H1 (cell line): ENCODE measurements around the gene RHOC. TPM values are rescaled to one million over a fixed set of nuclear protein-coding genes. Genes with fewer than 3 reads are reported as not detected.

Experiments used
- CTCF ChIA-PET: fragments of 300-600 bp; sonication (Branson Sonifier 250); formaldehyde crosslinking; loops from one replicate; lab custom pipeline; 2021; ENCODE audit not compliant: partially characterized antibody; lab: Charles Lee
- POLR2A ChIA-PET: fragments of 300-600 bp; sonication (Branson Sonifier 250); formaldehyde crosslinking; loops from one replicate; lab custom pipeline; 2021; ENCODE audit warnings: inconsistent platforms; ENCODE audit not compliant: partially characterized antibody; lab: Charles Lee
- DNase-seq, 2 experiments: peaks; one replicate each; pipeline versions ENCODE4 v3.0.0 to v3.0.0-alpha.2; 2010 to 2022; ENCODE audit warnings: low spot score in 2 of 2, low read depth in 1 of 2, mixed read lengths in 1 of 2
- FAIRE-seq: peaks from 2 replicates; lab custom pipeline; 2011; peaks lifted over from hg19 to GRCh38; lab: Jason Lieb, UNC
- H2AFZ ChIP-seq: 2 replicates; pipeline ENCODE4 v1.8.1; 2012; ENCODE audit warnings: low read length, inconsistent platforms
- H2AK5ac ChIP-seq: 2 replicates; pipeline ENCODE4 v1.6.1; 2013; ENCODE audit warnings: low read depth, low read length
- H2BK120ac ChIP-seq: replicated peaks from 2 replicates; pipeline ENCODE3; 2013; ENCODE audit warnings: low read depth, low read length, inconsistent platforms
- H2BK12ac ChIP-seq: 2 replicates; pipeline ENCODE4 v1.6.1; 2013; ENCODE audit warnings: low read depth, low read length
- H2BK15ac ChIP-seq: 2 replicates; pipeline ENCODE4 v1.6.1; 2013; ENCODE audit warnings: low read length
- H2BK20ac ChIP-seq: 2 replicates; pipeline ENCODE4 v1.6.1; 2013; ENCODE audit warnings: low read length
- H2BK5ac ChIP-seq: 2 replicates; pipeline ENCODE4 v1.6.1; 2013; ENCODE audit warnings: low read depth, low read length
- H3K14ac ChIP-seq: 2 replicates; pipeline ENCODE4 v1.6.1; 2013; ENCODE audit warnings: inconsistent platforms; ENCODE audit not compliant: insufficient read length
- H3K18ac ChIP-seq: 2 replicates; pipeline ENCODE4 v1.6.1; 2013; ENCODE audit warnings: low read length; ENCODE audit errors: extremely low read depth
- H3K23ac ChIP-seq: 2 replicates; pipeline ENCODE4 v1.6.1; 2013; ENCODE audit warnings: inconsistent platforms; ENCODE audit not compliant: insufficient read length
- H3K23me2 ChIP-seq: 2 replicates; pipeline ENCODE4 v1.6.1; 2013; ENCODE audit warnings: low read depth, low read length
- H3K27ac ChIP-seq: 2 replicates; pipeline ENCODE4 v1.6.1; 2011; ENCODE audit warnings: low read depth, low read length, inconsistent platforms
- H3K27me3 ChIP-seq, 4 experiments: replicated peaks in 1 of 4; 1 replicate in 1 of 4; 2 replicates in 3 of 4; pipeline versions ENCODE4 v1.6.1 to v1.8.1; 2011 to 2013; ENCODE audit warnings: low read length in 3 of 4, mild to moderate bottlenecking in 3 of 4, inconsistent platforms in 2 of 4, mixed read lengths in 2 of 4, moderate library complexity in 1 of 4; ENCODE audit not compliant: control insufficient read depth in 3 of 4, insufficient read depth in 3 of 4; ENCODE audit errors: extremely low read depth in 1 of 4
- H3K36me3 ChIP-seq, 4 experiments: 2 replicates each; pipeline versions ENCODE4 v1.6.1 to v1.8.1; 2011 to 2013; ENCODE audit warnings: mild to moderate bottlenecking in 4 of 4, low read length in 3 of 4, moderate library complexity in 2 of 4, control low read depth in 1 of 4, inconsistent platforms in 1 of 4; ENCODE audit not compliant: insufficient read depth in 4 of 4, control insufficient read depth in 2 of 4
- H3K4ac ChIP-seq: replicated peaks from 2 replicates; pipeline ENCODE3; 2013; ENCODE audit warnings: low read length, low read depth, mixed read lengths, inconsistent platforms; ENCODE audit not compliant: insufficient read length
- H3K4me1 ChIP-seq, 4 experiments: replicated peaks in 1 of 4; 1 replicate in 1 of 4; 2 replicates in 3 of 4; pipeline versions ENCODE4 v1.6.1 to v1.8.1; 2011 to 2013; ENCODE audit warnings: low read length in 3 of 4, inconsistent platforms in 2 of 4, mixed read lengths in 1 of 4; ENCODE audit not compliant: insufficient read depth in 4 of 4, control insufficient read depth in 3 of 4
- H3K4me2 ChIP-seq, 2 experiments: 2 replicates each; pipeline versions ENCODE4 v1.6.1 to v1.8.1; 2011 to 2013; ENCODE audit warnings: low read depth in 2 of 2, low read length in 2 of 2, control low read depth in 1 of 2, inconsistent platforms in 1 of 2, mild to moderate bottlenecking in 1 of 2; ENCODE audit not compliant: insufficient read depth in 1 of 2
- H3K4me3 ChIP-seq, 4 experiments: fragments of 200-600, 300-600 bp in 1 of 4; sonication (generic), shearing (Covaris generic), sonication (Bioruptor Twin) in 1 of 4; 2 replicates each; pipeline versions ENCODE4 v1.5.1 to v1.8.1; 2011 to 2016; ENCODE audit warnings: low read length in 4 of 4, low read depth in 3 of 4, control low read depth in 2 of 4, inconsistent platforms in 2 of 4, mild to moderate bottlenecking in 2 of 4, mixed read lengths in 1 of 4, moderate library complexity in 1 of 4; ENCODE audit not compliant: insufficient read depth in 2 of 4; ENCODE audit errors: extremely low read depth in 1 of 4
- H3K56ac ChIP-seq: replicated peaks from 2 replicates; pipeline ENCODE3; 2013; ENCODE audit warnings: low read depth, mild to moderate bottlenecking, mixed read lengths, low read length, inconsistent platforms; ENCODE audit not compliant: insufficient read length
- H3K79me1 ChIP-seq: 2 replicates; pipeline ENCODE4 v1.6.1; 2013; ENCODE audit warnings: low read depth, low read length, control low read depth
- H3K79me2 ChIP-seq, 2 experiments: 2 replicates each; pipeline versions ENCODE4 v1.6.1 to v1.8.1; 2012 to 2013; ENCODE audit warnings: low read length in 2 of 2, mild to moderate bottlenecking in 2 of 2, inconsistent platforms in 1 of 2; ENCODE audit not compliant: insufficient read depth in 2 of 2, control insufficient read depth in 1 of 2
- H3K9ac ChIP-seq, 4 experiments: replicated peaks in 1 of 4; 1 replicate in 1 of 4; 2 replicates in 3 of 4; pipeline versions ENCODE4 v1.6.1 to v1.8.1; 2011 to 2013; ENCODE audit warnings: low read depth in 3 of 4, low read length in 3 of 4, control low read depth in 2 of 4, mild to moderate bottlenecking in 2 of 4, moderate library complexity in 2 of 4, inconsistent platforms in 1 of 4; ENCODE audit errors: extremely low read depth in 1 of 4
- H3K9me3 ChIP-seq, 2 experiments: 2 replicates each; pipeline versions ENCODE4 v1.6.1 to v1.8.1; 2012 to 2013; ENCODE audit warnings: mild to moderate bottlenecking in 2 of 2, moderate library complexity in 2 of 2, control low read depth in 1 of 2, inconsistent platforms in 1 of 2, low read depth in 1 of 2, low read length in 1 of 2, mixed read lengths in 1 of 2; ENCODE audit not compliant: insufficient read depth in 2 of 2
- H4K20me1 ChIP-seq, 2 experiments: replicated peaks in 1 of 2; 2 replicates each; pipeline versions ENCODE3 to v1.8.1; 2011 to 2013; ENCODE audit warnings: inconsistent platforms in 2 of 2, low read length in 2 of 2, mild to moderate bottlenecking in 1 of 2; ENCODE audit not compliant: insufficient read depth in 2 of 2, control insufficient read depth in 1 of 2
- H4K5ac ChIP-seq: 2 replicates; pipeline ENCODE4 v1.6.1; 2013; ENCODE audit warnings: low read length, low read depth, mixed read lengths, inconsistent platforms; ENCODE audit not compliant: insufficient read length
- H4K8ac ChIP-seq: 2 replicates; pipeline ENCODE4 v1.8.0; 2013; ENCODE audit warnings: mild to moderate bottlenecking, moderate library complexity, low read length, inconsistent platforms; ENCODE audit not compliant: insufficient read depth; ENCODE audit errors: extremely low read depth
- H4K91ac ChIP-seq: replicated peaks from 2 replicates; pipeline ENCODE3; 2013; ENCODE audit warnings: low read length, mixed read lengths, inconsistent platforms; ENCODE audit not compliant: insufficient read length
- BACH1 ChIP-seq: IDR thresholded peaks from 2 replicates; pipeline ENCODE4 v1.6.1; 2012; ENCODE audit warnings: low read length, improper control_type of control experiment
- CHD2 ChIP-seq: IDR thresholded peaks from 2 replicates; pipeline ENCODE4 v1.6.1; 2012; ENCODE audit warnings: low read length, improper control_type of control experiment
- EGR1 ChIP-seq: IDR thresholded peaks from 2 replicates; pipeline ENCODE4 v1.6.1; 2011; ENCODE audit warnings: low read depth, low read length, borderline replicate concordance
- EP300 ChIP-seq, 2 experiments: IDR thresholded peaks; 1 replicate in 1 of 2; 2 replicates in 1 of 2; pipeline ENCODE4 v1.6.1; 2011 to 2012; ENCODE audit warnings: low read depth in 2 of 2, low read length in 2 of 2, mild to moderate bottlenecking in 2 of 2, borderline replicate concordance in 1 of 2, inconsistent platforms in 1 of 2, moderate library complexity in 1 of 2
- FOSL1 ChIP-seq: IDR thresholded peaks from 2 replicates; pipeline ENCODE4 v1.6.1; 2011; ENCODE audit warnings: mild to moderate bottlenecking, low read depth, low read length, moderate library complexity; ENCODE audit not compliant: insufficient read depth
- GABPA ChIP-seq: IDR thresholded peaks from 2 replicates; pipeline ENCODE4 v1.6.1; 2011; ENCODE audit warnings: mild to moderate bottlenecking, low read length, moderate library complexity, borderline replicate concordance; ENCODE audit not compliant: insufficient read depth
- KDM1A ChIP-seq: fragments of 200-600, 300-600 bp; sonication (generic); IDR thresholded peaks from 2 replicates; pipeline ENCODE4 v1.7.1; 2016; ENCODE audit warnings: mild to moderate bottlenecking, low read length, borderline replicate concordance
- NRF1 ChIP-seq: IDR thresholded peaks from 2 replicates; pipeline ENCODE4 v1.6.1; 2011; ENCODE audit warnings: mild to moderate bottlenecking, low read depth, low read length, improper control_type of control experiment
- POLR2A ChIP-seq, 2 experiments: IDR thresholded peaks; 1 replicate in 1 of 2; 2 replicates in 1 of 2; pipeline ENCODE4 v1.6.1; 2011; ENCODE audit warnings: low read depth in 2 of 2, low read length in 2 of 2, mild to moderate bottlenecking in 2 of 2; ENCODE audit errors: control extremely low read depth in 1 of 2
- RNF2 ChIP-seq: fragments of 200-900, 300-1000 bp; sonication (generic); IDR thresholded peaks from 2 replicates; pipeline ENCODE4 v1.7.1; 2016; ENCODE audit warnings: borderline replicate concordance, low read depth, mild to moderate bottlenecking, antibody characterized with exemption, low read length; ENCODE audit not compliant: poor library complexity, severe bottlenecking; ENCODE audit errors: missing control alignments
- RXRA ChIP-seq: IDR thresholded peaks from 2 replicates; pipeline ENCODE4 v1.6.1; 2011; ENCODE audit warnings: low read depth, mild to moderate bottlenecking, low read length, moderate library complexity; ENCODE audit not compliant: insufficient read depth
- SIRT6 ChIP-seq: IDR thresholded peaks from one replicate; pipeline ENCODE4 v1.7.1; 2012; ENCODE audit warnings: low read length, inconsistent platforms
- TCF12 ChIP-seq: IDR thresholded peaks from 2 replicates; pipeline ENCODE4 v1.6.1; 2011; ENCODE audit warnings: low read depth, mild to moderate bottlenecking, low read length
- TEAD4 ChIP-seq: IDR thresholded peaks from 2 replicates; pipeline ENCODE4 v1.6.1; 2012; ENCODE audit warnings: low read depth, low read length, inconsistent platforms, mixed read lengths
- WGBS, 2 experiments: shearing (Covaris generic) in 1 of 2; methylation state at CpG; one replicate each; pipeline versions ENCODE4 v1.1.6 to v1.1.7; 2013 to 2015; ENCODE audit warnings: low lambda C conversion rate in 2 of 2, mixed read lengths in 2 of 2, inconsistent platforms in 1 of 2, low coverage in 1 of 2, missing lambda C conversion rate in 1 of 2; ENCODE audit not compliant: insufficient replicate concordance in 2 of 2, insufficient coverage in 1 of 2, insufficient read length in 1 of 2; ENCODE audit errors: extremely low coverage in 1 of 2, missing lambda C conversion rate in 1 of 2; 5-methylcytosine and 5-hydroxymethylcytosine counted together
- polyA plus RNA-seq, 7 experiments: library from polyadenylated mRNA; depleted of rRNA in 3 of 7; stranded (reverse) in 5 of 7; unstranded in 2 of 7; fragments of >200 nt in 5 of 7; fragments of 200-250 nt in 2 of 7; gene quantifications; 1 replicate in 5 of 7; 2 replicates in 1 of 7; 4 replicates in 1 of 7; pipeline versions ENCODE4 v1.2.1 to v1.2.3, GENCODE V29; 2011 to 2013; ENCODE audit warnings: missing spikeins in 2 of 7, mixed read lengths in 2 of 7
- total RNA-seq: library from RNA; stranded (reverse); fragmentation: NEBNext Ultra II Directional; extraction: Animal tissue kit (Norgen Biotek cat#: 25700); gene quantifications from 2 replicates; pipeline ENCODE4 v1.2.1, GENCODE V29; 2021

Gene RHOC
- total and polyA plus RNA-seq, 2 of the 8 experiments (the other 6 are each of a cell fraction or from before 2014, with no cell fraction given) = 53.6 to 97.5 TPM

DNA sequence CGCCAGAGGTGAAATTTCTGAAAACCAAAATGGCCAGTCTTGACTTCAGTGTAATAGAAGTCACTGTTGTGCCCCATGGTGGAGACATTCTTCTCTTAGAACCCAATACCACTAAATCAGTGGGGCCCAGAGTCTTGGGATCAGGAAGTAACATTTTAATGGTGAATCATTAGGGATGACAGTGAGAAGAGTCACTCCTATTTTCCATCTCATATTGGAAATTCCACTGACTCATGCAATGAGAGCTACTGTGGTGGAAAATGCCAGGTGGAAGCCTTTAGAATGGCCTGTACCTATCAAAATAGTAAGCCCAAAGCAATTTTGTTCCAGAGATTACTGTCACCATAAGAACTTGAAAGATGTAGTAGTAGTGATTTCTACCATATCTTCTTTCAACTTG, 28.8 kb upstream of the RHOC start:
- H2AFZ ChIP-seq = no peak overlapping the region
- no peak overlapping the region for H3K4me2 ChIP-seq
- no peak overlapping the region for H2BK15ac ChIP-seq
- no peak overlapping the region for H3K23ac ChIP-seq
- no peak overlapping the region for H2AK5ac ChIP-seq
- H3K56ac ChIP-seq = no peak overlapping the region
- no peaks in the 10 kb centered on the region for H3K79me2 ChIP-seq
- no peaks in the 10 kb centered on the region; the same call in 1 of the 2 replicates for H3K23me2 ChIP-seq
- H4K8ac ChIP-seq = no peak overlapping the region
- no peak overlapping the region for H3K27ac ChIP-seq
- no peak overlapping the region for H3K4me3 ChIP-seq
- no peak overlapping the region for H2BK120ac ChIP-seq
- no peak overlapping the region for H4K91ac ChIP-seq
- DNase-seq = no peak
- H3K27me3 ChIP-seq = no peaks in the 10 kb centered on the region; a peak in 1 of 7 replicates
- WGBS, 2 experiments = 93% methylated on average over 1 of the region's 1 CpG; no CpG with 5 or more reads in 1 of the 2 experiments
- H2BK12ac ChIP-seq = no peak overlapping the region
- H3K79me1 ChIP-seq = no peaks in the 10 kb centered on the region
- H2BK5ac ChIP-seq = no peak overlapping the region
- ChIA-PET CTCF (interaction anchor here (2.3 to 3.5 kb wide), 2 partner anchors 16 to 69 kb away, joined by 7 to 25 read pairs; a partner anchor contains a TSS), POLR2A (no interaction called here)
- no peaks in the 10 kb centered on the region for H3K36me3 ChIP-seq
- no peak overlapping the region for H2BK20ac ChIP-seq
- no peak overlapping the region for H3K18ac ChIP-seq
- no peaks in the 10 kb centered on the region for H4K20me1 ChIP-seq
- H4K5ac ChIP-seq = no peak overlapping the region
- no peak for FAIRE-seq
- no peaks in the 10 kb centered on the region for H3K9me3 ChIP-seq
- no peak overlapping the region for H3K9ac ChIP-seq
- H3K14ac ChIP-seq = no peak overlapping the region
- no peaks in the 10 kb centered on the region for H3K4me1 ChIP-seq
- no peak overlapping the region for H3K4ac ChIP-seq
- TF ChIP-seq GABPA = no peak
- no peak for TF ChIP-seq BACH1
- no peak for TF ChIP-seq TCF12
- TF ChIP-seq SIRT6 = no peak
- TF ChIP-seq FOSL1 = no peak
- no peak for TF ChIP-seq TEAD4
- TF ChIP-seq KDM1A = no peak
- TF ChIP-seq NRF1 = no peak
- no peak for TF ChIP-seq POLR2A (IDR thresholded peaks at IDR 0.05; ENCODE audit: control extremely low read depth in 1 of 2, low read depth in 2 of 2, low read length in 2 of 2)
- no peak for TF ChIP-seq EP300 (IDR thresholded peaks at IDR 0.05; ENCODE audit: borderline replicate concordance in 1 of 2, low read depth in 2 of 2, low read length in 2 of 2)
- no peak for TF ChIP-seq RXRA
- no peak for TF ChIP-seq EGR1
- no peak for TF ChIP-seq RNF2
- no peak for TF ChIP-seq CHD2
